ENCODE measurements around the gene POU2AF3.

DNA sequence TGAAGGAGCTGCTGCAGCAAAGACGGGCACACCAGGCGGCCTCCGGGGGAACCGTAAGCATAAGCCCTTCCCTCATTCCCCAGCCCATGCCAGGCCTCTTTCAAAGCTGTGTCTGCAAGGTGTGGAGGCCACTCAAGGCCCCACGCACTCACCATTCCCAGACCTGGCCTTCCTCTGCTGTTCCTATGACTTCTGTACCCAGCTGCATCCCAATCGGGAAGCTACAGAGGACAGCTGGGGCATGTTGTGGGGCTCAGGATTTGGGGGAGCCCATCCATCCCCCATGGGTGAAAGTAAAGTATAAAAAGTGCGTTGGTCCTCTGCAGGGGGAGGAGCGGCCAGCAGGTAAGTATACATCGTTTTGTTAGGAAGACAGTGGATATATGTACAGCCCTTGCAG lies 2.2 kb downstream of the POU2AF3 start:
- TF ChIP-seq, protein P1, sequence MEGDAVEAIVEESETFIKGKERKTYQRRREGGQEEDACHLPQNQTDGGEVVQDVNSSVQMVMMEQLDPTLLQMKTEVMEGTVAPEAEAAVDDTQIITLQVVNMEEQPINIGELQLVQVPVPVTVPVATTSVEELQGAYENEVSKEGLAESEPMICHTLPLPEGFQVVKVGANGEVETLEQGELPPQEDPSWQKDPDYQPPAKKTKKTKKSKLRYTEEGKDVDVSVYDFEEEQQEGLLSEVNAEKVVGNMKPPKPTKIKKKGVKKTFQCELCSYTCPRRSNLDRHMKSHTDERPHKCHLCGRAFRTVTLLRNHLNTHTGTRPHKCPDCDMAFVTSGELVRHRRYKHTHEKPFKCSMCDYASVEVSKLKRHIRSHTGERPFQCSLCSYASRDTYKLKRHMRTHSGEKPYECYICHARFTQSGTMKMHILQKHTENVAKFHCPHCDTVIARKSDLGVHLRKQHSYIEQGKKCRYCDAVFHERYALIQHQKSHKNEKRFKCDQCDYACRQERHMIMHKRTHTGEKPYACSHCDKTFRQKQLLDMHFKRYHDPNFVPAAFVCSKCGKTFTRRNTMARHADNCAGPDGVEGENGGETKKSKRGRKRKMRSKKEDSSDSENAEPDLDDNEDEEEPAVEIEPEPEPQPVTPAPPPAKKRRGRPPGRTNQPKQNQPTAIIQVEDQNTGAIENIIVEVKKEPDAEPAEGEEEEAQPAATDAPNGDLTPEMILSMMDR (IDR thresholded peaks at IDR 0.05 in 4 of 5, conservative IDR thresholded peaks at IDR 0.05 in 1 of 5), result no peak
- no peak for TF ChIP-seq POLR2A (IDR thresholded peaks at IDR 0.05)

All from gastrocnemius medialis (tissue), 4 donors.